GM19452 (cell line): ENCODE results near the gene DOCK1.

Experiments used
- ATAC-seq: cut with Tn5 transposase; IDR thresholded peaks from one replicate; pipeline ENCODE4 v1.9.1; 2021; ENCODE audit not compliant: unreplicated experiment

DOCK1 gene

DNA sequence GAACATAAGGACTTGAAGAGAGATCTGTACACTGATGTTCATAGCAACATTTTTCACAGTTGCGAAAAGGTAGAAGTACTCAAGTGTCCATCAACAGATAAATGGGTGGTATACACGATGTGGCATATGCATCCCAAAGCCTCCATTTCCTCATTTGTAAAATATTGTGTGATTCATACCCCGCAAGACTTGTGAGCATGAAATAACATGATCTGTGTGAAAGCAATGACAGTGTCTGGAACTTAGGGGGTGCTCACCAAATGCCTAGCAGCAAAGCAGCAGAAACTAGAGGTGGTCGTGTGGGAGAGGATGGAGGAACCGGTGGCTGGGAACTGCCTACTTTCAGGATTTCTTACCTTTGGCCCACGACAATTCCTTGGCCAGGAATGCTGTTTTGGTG, 426.5 kb downstream of the DOCK1 start:
- no peak for ATAC-seq

DNA sequence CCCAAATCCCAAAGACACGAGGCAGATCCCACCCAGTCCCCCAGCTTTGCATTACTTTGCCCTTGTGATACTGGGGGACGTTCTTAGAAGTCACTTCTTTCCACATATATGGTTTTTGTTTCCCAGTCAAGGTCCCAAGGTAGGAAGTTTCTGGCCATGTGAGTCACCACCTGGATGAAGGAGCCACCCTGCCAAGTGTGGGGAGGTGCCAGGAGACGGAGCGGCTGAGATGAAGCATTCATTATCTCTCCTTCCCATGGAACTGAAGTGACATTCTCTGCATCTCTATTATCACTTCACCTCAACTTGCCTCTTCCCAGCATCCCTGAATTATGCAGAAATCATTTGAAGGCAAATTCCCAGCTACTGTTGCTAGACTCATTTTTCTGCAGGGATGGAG, 427.4 kb downstream of the DOCK1 start:
- ATAC-seq = no peak

DNA sequence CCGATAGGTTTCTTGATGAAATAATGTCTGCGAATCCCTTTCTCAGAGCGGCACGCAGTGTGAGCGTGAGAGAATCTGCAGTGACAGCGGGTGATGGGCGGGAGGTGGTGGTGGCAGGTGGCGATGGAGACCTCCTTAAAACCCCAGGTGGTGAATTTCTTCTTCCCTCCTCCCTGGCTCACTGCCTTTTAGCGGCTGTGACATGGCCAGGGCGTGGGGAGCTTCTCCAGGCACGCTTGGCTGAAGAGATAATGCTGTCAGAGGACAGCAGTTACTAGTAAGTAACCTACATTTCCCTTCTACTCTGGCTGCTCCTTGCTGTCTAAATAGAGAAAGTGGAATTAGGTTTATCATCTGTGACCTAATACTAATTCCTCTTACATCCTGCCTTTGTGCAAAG, 432.6 kb downstream of the DOCK1 start:
- no peak for ATAC-seq

DNA sequence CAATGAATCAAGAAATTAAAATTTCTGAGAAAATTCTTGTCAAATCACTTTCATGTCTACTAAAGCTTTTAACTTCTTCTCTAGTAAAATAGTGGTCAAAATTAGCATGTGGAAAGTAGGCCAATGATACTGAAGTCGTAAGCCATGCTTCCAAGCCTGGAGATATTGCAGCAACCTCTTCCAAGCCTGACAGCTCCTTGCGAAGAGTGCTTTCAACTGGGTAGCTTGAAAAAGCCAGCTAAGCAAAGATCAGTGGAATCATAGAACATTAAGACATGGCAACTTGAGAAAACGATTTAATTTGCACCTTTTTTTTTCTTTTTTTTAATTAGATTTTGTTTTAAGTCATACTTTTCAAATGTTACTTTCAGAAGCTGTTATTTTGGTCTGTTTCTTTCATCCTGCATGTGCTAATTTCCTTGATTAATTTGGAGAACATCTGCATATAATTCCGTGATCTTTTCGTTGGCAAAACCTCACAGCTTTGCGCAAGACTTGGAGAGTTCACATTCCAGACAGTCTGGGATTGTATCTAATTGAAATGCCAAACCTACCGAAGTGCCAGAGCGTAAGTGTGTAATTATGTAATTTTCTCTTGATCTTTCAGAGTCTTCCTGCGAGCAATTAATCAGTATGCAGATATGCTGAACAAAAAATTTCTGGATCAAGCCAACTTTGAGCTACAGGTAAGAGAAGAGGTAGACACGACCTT, 433.3 kb downstream of the DOCK1 start:
- ATAC-seq = no peak

DNA sequence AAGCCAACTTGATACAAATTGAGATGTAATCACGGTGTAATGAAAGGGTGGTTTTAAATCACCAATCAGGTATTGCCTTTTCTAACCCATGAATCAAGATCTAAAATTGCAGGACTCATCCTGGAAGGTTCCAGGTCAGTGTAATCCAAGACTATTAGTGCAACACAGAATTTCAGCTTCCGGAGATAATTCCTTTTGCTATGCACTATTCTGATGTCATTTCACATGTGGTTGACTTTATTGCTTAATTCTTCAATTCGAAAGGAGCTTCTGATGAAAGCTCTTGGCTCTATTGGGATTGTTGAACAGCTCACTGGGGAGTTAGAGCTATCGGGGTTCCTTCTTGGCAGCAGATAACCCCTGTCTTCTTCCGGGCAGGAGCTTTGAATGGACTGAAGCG, 438.6 kb downstream of the DOCK1 start:
- ATAC-seq = no peak

DNA sequence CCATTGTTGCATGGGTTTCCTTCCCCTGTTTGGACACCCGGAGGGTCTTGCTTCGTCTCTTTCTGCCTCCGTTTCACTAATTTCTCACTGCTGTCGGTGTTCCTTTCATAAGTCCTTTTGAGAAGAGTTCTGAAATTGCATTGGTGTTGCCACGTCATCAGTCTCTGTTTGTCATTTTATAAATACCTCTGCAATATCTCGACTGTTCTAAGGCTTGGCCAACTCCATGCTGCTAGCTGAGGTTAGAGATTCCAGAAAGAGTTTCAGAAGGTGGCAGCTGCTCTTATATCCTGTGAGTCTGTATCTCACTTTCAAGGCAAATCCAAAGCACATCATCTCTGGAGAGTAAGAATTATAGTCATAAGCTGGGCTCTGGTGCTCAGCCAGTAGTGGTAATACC, 439.1 kb downstream of the DOCK1 start:
- no peak for ATAC-seq

DNA sequence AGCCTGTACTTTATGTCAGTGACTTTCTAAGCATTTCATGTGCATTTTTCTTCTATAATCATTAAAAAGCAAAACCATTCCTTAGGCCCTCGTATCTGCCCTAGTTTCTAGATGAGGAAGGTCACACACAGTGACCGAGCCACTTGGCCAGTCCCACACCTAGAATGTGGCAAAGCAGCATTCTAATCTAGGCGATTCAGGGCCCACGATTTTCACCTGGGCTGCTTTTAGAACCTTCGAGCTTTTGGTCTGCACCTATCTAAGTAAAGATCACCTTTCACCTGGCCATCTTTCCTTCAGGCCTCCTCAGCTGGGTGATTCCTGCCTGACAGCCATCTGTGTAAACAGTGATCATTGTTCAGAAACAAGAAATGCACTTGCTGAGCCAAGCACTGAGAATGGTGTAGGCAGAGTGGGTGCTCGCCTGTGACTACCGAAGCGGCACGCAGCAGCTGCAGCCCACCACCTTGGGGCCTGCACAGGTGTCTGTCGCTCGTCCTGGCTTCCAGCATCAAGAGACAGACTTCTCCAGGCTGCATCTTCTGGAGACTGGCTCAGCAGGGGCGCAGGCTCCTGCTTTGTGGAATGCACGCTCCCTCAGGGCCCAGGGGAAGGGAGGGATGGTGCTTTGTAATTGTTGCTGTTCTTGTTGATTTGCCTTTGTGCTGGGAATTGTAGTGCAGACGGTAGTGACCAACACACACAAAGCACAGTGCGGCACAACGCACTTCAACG, 440.2 kb downstream of the DOCK1 start:
- ATAC-seq = no peak

DNA sequence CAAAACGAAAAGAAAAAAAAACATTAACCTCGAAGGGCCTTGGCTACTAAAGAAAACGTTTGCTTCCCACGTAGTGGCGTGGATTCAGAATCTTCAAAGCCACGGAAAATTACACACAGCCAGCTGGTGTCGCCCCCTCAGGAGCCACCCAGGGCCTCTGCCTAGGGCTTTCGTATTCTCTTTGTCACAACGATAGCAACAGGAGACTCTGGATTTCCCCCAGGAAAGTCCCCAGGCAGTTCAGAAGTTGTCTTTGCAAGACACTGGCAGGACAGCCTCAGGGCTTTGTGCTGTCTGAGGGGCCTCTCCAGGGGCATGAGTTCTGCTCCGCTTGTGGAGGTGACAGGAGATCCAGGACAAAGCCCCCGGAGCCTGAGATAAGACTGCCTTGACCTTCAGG, 441.4 kb downstream of the DOCK1 start:
- ATAC-seq = no peak

DNA sequence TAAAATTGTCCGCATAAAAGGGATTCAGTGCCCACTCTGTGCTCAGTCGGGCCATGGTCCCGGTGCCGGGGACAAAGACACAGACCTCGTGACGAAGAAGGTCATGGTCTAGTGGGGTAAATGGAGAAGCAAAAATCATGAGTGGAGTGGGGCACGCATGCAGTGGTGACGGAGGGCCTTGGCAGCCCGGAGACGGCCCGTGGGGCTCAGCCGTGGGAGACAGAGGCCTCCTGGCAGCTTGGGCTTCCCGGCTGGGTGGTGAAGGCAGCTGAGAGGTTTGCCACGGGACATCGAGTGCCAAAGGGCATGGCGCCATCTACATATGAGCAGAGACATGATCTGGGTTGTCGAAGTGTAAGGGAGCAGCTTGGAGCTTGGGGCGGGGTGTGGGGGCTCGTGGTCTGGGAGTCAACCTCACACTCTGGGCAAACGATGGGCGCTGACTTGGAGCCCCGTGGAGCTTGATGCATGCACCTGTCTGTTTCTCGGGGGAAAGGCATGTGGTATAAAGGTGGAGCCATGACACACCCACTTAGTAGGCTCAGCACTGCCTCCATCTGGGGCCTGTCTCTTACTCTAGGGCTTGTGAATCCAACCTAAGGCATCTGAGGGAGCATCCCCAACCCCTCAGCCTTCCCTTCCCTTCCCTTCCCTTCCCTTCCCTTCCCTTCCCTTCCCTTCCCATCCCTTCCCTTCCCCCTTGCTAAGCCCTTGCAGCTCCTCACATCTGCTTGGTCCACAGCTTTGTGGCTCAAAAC, 442.2 kb downstream of the DOCK1 start:
- ATAC-seq = no peak

DNA sequence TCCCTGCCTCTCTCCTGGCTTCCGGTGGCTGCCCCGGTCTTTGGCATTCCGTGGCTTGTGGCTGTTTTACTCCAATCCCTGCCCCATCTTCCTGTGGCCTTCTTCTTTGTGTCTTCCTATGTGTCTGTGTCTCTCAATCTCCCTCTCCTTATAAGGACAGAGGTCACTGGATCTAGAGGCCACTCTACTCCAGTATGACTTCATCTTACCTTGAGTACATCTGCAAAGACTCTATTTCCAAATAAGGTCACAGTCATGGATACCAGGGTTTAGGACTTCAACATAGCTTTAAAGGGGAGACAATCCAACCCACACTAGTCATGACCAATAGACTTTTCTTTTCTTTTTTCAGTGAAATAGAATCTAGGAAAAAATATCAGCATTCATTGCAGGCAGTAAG, 444.5 kb downstream of the DOCK1 start:
- no peak for ATAC-seq

DNA sequence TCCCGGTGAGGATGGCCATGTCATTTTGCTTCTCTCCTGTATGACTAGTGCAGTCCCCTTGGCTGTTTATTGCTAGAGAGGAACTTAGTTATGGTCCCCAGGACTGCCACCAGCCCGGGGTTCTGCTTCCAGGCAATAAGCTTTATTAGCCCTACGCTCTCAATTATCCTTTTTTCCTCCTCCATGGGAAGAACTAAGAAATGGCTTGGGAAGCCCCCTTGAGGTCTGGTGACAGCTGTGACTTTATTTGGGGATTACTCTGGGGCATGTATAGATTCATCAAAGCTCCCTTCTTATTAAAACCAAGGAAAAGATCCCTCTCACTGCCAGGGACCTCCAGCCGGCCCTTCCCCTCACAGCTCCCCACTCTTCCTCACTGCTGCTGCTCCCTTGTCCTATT, 446.3 kb downstream of the DOCK1 start:
- no peak for ATAC-seq

DNA sequence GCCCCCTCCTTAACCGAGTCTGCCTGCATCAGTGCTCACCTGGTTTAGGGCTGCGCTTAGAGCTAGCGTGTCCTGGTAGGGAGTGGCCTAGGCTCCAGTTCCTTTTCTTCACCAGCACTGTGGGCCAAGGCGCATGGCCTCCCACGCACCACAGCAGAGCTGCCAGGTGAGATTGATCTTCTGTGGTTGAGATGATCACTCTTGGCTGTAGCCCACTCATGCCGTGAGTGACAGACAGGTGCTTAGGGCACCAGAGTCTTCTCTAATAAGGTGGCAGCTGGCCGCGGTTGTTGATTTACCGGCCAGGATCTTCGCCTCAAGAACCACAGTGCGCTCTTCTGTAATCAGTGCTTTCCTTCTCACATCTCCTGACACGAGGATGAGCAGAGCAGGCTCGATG, 448.3 kb downstream of the DOCK1 start:
- no peak for ATAC-seq

DNA sequence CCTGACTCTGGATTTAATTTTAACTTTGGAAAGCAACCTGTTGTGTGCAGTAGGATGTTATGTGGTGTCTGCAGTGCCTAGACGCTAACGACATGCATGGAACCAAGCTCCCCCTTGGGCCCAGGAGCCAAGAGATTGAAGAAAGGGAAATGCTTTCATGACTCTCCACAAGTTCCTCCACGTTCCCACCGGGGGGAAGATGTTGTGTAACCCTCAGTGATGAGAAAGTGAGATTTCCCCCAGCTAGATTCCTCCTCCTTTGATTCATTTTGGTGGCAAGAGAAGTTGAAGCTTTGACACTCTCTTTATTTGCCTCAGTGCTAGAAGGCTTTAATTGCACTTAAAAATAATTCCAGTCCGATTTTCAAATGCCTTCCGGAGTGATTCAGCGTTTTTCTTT, 449.0 kb downstream of the DOCK1 start:
- ATAC-seq = no peak

DNA sequence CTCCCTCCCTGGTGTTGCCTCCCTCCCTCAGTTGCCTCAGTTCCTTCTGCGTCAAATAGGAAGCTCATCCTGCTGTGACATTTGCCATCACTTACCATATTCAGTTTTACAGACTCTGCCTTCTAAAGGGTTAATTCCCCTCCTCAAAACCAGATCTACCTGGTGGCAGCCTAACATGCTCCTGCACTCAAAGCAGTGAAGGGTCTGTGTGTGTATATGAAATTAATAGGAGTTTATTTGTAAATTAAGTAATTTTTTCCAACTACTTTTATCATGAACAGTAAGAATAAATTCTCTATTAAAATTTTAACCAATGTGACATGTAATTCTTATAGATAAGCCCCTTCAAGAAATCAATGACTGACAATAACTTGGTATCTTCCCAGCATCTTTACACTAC, 449.8 kb downstream of the DOCK1 start:
- ATAC-seq = no peak

DNA sequence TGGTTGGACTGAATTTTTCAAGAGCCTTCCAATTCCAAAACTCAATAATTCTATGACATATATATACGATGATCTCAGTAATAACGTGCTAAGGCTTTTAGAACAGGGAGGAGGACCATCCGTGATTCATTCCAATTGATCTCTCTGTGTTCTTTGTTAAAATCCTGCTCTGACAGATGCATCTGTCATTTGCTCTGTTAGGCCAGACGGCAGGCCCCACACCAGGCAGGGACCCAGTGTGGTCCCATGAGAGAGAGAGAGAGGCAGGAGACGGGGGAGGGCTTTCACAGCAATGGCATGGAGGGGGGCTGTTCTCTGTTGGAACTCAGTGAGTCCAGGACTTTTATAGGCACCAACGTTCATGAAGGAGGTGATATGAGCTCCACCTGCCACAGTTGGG, 451.1 kb downstream of the DOCK1 start:
- ATAC-seq = no peak

DNA sequence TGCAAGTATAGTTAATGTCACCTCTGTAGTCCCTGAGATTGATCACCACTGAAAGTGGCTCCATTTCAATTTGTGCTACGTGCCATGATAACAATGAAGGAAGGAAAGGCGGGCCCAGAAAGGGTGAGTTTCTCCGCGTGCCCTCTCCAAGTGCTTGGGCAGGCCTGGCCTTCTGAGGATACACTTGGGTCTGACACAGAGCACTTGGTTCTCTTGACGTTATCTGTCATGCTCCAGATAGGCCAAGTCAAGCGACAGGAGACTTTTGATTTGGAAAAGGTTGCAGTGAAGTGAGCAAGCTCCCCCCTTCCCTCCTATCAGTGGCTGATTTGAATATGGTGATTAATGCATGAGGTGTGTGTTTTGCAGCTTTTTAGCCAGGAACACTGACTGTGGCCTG, 452.0 kb downstream of the DOCK1 start:
- ATAC-seq = no peak

DNA sequence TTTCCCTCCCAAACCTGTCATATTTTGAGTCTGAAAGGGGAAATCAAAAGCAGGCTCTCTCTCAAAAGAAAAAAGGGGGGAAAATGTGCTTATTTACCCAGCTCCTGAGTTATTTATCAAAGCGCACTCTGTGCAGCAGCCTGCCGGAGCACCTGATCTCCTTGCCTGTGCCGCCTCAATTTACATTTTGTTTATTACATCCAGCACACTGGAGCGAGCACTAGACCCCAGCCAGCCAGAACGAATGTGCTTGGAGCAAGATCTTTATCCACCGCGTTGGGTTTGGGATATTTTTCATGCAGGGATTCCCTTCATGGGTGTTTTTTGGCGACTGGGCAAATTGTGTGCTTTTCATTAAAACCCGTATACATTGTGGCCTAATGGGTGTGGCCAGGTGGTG, 453.1 kb downstream of the DOCK1 start:
- no peak for ATAC-seq

DNA sequence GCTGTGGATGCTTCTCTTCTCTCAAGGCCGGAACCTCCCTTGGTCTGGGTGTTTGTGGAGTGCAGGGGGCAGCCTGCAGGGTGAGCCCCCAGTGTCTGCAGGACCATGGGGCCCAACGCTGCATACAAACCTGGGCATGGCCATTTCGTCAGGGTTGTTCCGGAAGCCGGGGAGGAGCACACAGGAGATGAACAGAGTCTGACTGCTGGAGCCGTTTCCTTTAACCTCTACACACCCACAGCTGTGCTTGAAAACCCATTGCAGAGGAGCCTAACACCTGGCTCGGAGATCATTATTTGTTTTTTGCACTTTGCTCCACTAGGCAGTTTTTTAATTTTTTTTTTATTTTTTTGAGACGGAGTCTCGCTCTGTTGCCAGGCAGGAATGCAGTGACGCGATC, 458.8 kb downstream of the DOCK1 start:
- ATAC-seq = no peak

DNA sequence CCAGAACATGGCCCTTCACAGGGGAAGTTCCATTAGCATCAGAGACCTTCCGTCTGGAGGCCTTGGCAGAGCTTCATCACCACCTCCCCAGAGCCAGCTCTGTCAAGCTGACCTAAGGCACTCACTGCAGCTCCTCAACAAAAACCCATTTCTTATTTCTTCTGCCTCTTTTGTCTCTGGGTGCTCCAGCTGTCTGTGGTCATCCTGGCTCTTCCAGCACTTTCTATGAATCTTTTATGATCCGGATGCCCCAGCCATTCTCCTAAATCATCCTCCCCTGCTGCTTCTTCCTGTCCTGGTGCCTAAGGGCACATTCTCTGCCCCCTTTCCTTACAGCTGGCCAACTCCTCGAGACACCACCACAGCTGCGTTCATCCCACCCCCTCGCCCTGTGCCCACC, 462.9 kb downstream of the DOCK1 start:
- no peak for ATAC-seq

DNA sequence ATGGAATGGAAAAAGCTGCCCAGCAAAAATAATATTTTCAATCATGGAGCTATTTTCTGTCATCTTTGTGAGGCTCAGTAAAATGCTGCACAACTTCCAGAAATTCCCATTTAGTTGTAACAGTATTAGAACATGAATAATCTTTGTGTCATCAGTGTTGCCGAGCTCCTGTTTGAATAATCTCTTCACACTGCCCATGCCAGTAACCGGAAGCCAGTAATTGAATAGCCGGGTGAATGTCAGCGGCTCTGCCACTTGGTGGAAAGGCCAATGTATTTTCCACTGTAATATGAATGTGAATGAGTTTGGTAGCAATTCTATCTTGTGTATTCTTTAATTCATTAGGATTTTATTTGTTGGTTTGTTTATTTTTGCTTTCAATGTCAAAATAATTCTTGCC, 463.7 kb downstream of the DOCK1 start:
- ATAC-seq = no peak

DNA sequence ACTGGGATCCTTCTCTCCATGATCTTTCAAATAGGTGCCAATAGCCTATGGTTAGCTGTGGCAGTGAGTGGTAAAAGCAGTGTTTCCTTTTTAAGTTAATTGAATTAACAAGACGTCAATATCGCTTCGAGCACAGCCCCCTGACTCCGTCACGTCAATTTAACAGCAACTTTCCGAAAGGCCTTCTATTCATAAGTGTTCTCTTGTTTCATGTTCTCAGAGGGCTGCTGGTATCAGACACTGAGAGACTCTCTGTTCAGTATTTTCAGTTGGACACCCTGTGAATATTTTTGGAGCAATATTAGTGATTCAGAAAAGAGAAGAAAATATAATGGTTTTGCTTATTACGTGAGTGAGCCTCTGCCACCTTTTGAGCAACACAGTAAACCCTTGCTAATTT, 465.4 kb downstream of the DOCK1 start:
- no peak for ATAC-seq

DNA sequence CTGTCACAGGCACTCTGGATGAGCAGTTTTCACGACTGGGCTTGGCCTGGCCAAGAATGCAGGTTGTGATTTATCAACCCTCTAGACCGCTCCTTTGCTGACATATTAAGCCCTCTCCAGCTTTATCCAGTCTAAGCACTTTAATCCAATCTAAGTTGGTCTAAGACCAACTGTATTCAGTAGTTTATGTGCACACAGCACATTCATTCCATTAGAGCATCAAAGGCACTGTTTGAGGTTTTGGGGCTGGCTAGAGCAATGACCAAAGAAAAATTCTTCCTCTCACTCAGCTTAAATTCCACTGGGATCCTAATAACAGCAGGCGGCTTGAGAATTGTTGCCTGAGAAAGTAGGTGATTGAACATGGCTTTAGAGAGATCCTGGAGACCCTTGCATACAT, 467.1 kb downstream of the DOCK1 start:
- ATAC-seq = no peak
